Endodermal cell (in vitro differentiated cells): ENCODE measurements around the gene ANGPT4. TPM values are rescaled to one million over a fixed set of nuclear protein-coding genes. Genes with fewer than 3 reads are reported as not detected.
A peak's percentile ranks its signal among the peaks of the same experiment; 100 is the strongest.

ENCODE experiments used
- DNase-seq: peaks from one replicate; pipeline ENCODE4 v3.0.0-alpha.2; 2017
- H3K27ac ChIP-seq: 2 replicates; pipeline ENCODE4 v1.5.1; 2013; ENCODE audit warnings: mild to moderate bottlenecking, low read depth, low read length, moderate library complexity
- H3K27me3 ChIP-seq: 2 replicates; pipeline ENCODE4 v1.6.1; 2013; ENCODE audit warnings: mild to moderate bottlenecking, low read length, moderate library complexity; ENCODE audit not compliant: insufficient read depth, control insufficient read depth, poor library complexity, severe bottlenecking
- H3K36me3 ChIP-seq: 2 replicates; pipeline ENCODE4 v1.7.0; 2013; ENCODE audit warnings: mild to moderate bottlenecking, low read length, moderate library complexity; ENCODE audit not compliant: control insufficient read depth, insufficient read depth
- H3K4me1 ChIP-seq: one replicate; pipeline ENCODE4 v1.7.0; 2013; ENCODE audit warnings: low read length; ENCODE audit not compliant: control insufficient read depth, insufficient read depth
- H3K4me3 ChIP-seq: 2 replicates; pipeline ENCODE4 v1.5.1; 2013; ENCODE audit warnings: mild to moderate bottlenecking, low read length, moderate library complexity
- H3K9ac ChIP-seq: 2 replicates; pipeline ENCODE4 v1.6.1; 2013; ENCODE audit warnings: mild to moderate bottlenecking, low read length, moderate library complexity; ENCODE audit not compliant: poor library complexity, severe bottlenecking; ENCODE audit errors: extremely low read depth
- H3K9me3 ChIP-seq: 2 replicates; pipeline ENCODE4 v1.6.1; 2013; ENCODE audit warnings: mild to moderate bottlenecking, low read length, moderate library complexity; ENCODE audit not compliant: control insufficient read depth
- H3K27ac Mint-ChIP-seq: 2 replicates; pipeline ENCODE4 v1.8.0; 2020; ENCODE audit warnings: mixed read lengths
- H3K27me3 Mint-ChIP-seq: 2 replicates; pipeline ENCODE4 v1.8.0; 2021; ENCODE audit warnings: mild to moderate bottlenecking, mixed read lengths; ENCODE audit not compliant: insufficient read depth
- H3K36me3 Mint-ChIP-seq: 2 replicates; pipeline ENCODE4 v1.8.0; 2020; ENCODE audit warnings: low read depth, mixed read lengths
- H3K4me1 Mint-ChIP-seq: 2 replicates; pipeline ENCODE4 v1.8.0; 2020; ENCODE audit warnings: mixed read lengths
- H3K4me3 Mint-ChIP-seq: 2 replicates; pipeline ENCODE4 v1.8.0; 2020; ENCODE audit warnings: mild to moderate bottlenecking, moderate library complexity, mixed read lengths
- H3K9me3 Mint-ChIP-seq: 2 replicates; pipeline ENCODE4 v1.8.0; 2020; ENCODE audit warnings: mild to moderate bottlenecking, mixed read lengths
- WGBS, 2 experiments: methylation state at CpG; one replicate each; pipeline versions ENCODE4 v1.1.5 to v1.1.7; 2013; ENCODE audit warnings: missing lambda C conversion rate in 2 of 2, mixed read lengths in 1 of 2; ENCODE audit not compliant: insufficient coverage in 1 of 2, insufficient read length in 1 of 2; 5-methylcytosine and 5-hydroxymethylcytosine counted together
- total RNA-seq, 2 donors: library from RNA; stranded (reverse); fragmentation: NEBNext Ultra II Directional in 1 of 2; extraction: Animal tissue kit (Norgen Biotek cat#: 25700) in 1 of 2; gene quantifications; 2 replicates in 1 of 2; 3 replicates in 1 of 2; pipeline ENCODE4 v1.2.1, GENCODE V29; 2021
- TF ChIP-seq, protein P1 (sequence below): fragments of 200-600 bp; sonication (generic); conservative IDR thresholded peaks from 2 replicates; pipeline ENCODE4 v1.5.0; 2021; ENCODE audit warnings: antibody characterized with exemption, mild to moderate bottlenecking

Gene ANGPT4
- total RNA-seq, 2 donors from 2014 or later = 0.31 to 0.51 TPM

DNA sequence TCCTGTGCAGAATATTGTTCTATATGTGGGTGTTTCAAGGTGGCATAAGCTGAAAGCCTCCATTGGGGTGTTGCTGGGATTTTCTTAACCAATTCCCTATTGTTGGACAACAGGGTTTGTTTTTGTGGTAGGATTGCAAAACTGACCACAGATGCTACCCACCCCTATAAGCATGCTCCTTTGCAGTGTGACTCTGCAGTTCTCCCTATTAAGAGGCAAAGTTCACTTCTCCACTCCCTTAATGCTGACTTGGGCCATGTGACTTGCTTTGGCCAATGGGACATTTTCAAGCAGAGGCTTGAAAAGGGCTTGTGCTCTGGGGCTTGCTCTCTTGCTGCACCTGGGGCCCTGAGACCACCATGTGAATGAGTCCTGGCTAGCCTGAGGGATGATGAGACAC is 8.5 kb upstream of the ANGPT4 start:
- H3K9me3 ChIP-seq = peaks cover 49% of the 10 kb centered on the region
- H3K4me3 ChIP-seq = no peak overlapping the region
- Mint-ChIP-seq H3K9me3 (peaks cover 36% of the 10 kb centered on the region), H3K36me3 (no peaks in the 10 kb centered on the region), H3K27ac (no peak overlapping the region), H3K27me3 (peaks cover 11% of the 10 kb centered on the region), H3K4me3 (no peak overlapping the region), H3K4me1 (peaks cover 2% of the 10 kb centered on the region)
- no peaks in the 10 kb centered on the region for H3K36me3 ChIP-seq
- no peak overlapping the region for H3K9ac ChIP-seq
- H3K27ac ChIP-seq = no peak overlapping the region
- H3K4me1 ChIP-seq = no peaks in the 10 kb centered on the region
- peak; percentile 24 for DNase-seq
- TF ChIP-seq, protein P1, sequence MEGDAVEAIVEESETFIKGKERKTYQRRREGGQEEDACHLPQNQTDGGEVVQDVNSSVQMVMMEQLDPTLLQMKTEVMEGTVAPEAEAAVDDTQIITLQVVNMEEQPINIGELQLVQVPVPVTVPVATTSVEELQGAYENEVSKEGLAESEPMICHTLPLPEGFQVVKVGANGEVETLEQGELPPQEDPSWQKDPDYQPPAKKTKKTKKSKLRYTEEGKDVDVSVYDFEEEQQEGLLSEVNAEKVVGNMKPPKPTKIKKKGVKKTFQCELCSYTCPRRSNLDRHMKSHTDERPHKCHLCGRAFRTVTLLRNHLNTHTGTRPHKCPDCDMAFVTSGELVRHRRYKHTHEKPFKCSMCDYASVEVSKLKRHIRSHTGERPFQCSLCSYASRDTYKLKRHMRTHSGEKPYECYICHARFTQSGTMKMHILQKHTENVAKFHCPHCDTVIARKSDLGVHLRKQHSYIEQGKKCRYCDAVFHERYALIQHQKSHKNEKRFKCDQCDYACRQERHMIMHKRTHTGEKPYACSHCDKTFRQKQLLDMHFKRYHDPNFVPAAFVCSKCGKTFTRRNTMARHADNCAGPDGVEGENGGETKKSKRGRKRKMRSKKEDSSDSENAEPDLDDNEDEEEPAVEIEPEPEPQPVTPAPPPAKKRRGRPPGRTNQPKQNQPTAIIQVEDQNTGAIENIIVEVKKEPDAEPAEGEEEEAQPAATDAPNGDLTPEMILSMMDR = no peak
- no peaks in the 10 kb centered on the region for H3K27me3 ChIP-seq

DNA sequence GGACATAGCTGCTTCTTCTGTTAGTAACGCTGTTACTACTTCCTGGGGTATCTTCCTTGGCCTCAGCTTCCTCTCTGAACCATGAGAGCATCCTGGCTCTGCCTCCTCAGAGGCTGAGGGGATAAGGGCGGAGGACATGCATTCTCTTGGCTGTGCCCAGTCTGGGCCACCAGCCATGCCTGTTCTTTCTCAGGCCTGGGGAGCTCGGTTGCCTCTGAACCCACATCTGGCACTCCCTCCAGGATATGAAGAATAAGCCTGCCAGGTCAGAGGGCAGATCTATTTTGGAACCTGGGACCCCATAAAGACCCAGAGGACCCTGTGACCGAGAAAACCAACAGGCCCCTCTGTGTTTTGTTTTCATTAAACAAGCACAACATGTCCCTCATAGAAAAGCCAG is 6.6 kb upstream of the ANGPT4 start:
- no peak overlapping the region for H3K27ac Mint-ChIP-seq
- H3K27me3 ChIP-seq = no peaks in the 10 kb centered on the region
- no peak overlapping the region for H3K27ac ChIP-seq
- no peaks in the 10 kb centered on the region for H3K36me3 ChIP-seq
- no peak for DNase-seq
- H3K27me3 Mint-ChIP-seq = peaks cover 9% of the 10 kb centered on the region
- H3K9me3 ChIP-seq = peaks cover 30% of the 10 kb centered on the region
- H3K9me3 Mint-ChIP-seq = peaks cover 24% of the 10 kb centered on the region
- H3K4me1 Mint-ChIP-seq = peaks cover 16% of the 10 kb centered on the region
- 94 to 100% methylated on average over 1 to 4 of the region's 4 CpGs for WGBS, 2 experiments
- H3K4me3 ChIP-seq = no peak overlapping the region
- TF ChIP-seq, protein P1 = no peak
- H3K36me3 Mint-ChIP-seq = no peaks in the 10 kb centered on the region
- H3K4me1 ChIP-seq = peaks cover 2% of the 10 kb centered on the region
- no peak overlapping the region for H3K9ac ChIP-seq
- H3K4me3 Mint-ChIP-seq = no peak overlapping the region

DNA sequence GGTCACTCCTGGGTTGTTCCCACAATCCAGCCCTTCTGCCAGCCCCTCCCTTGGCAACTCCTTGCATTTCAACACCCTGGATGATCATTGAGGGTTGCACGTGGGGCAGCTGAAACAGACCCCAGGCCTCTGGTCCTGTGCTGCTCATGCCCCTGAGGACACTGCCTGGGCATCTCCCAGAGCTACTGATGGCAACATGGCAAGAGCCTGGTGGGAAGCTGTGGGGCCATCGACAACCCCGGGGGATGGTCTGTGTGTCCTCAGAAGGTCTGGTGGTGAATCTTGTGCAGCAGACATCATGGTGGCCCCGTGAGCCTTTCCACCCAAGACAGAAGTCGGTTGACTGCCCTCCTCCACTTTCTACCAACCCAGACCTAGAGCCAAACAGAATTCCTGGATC is 4.9 kb upstream of the ANGPT4 start:
- no peaks in the 10 kb centered on the region for H3K27me3 ChIP-seq
- no peaks in the 10 kb centered on the region for H3K36me3 ChIP-seq
- no peak overlapping the region for H3K27ac ChIP-seq
- Mint-ChIP-seq H3K4me1 (peaks cover 30% of the 10 kb centered on the region), H3K27ac (no peak overlapping the region), H3K27me3 (peaks cover 6% of the 10 kb centered on the region), H3K36me3 (no peaks in the 10 kb centered on the region), H3K4me3 (no peak overlapping the region), H3K9me3 (peaks cover 9% of the 10 kb centered on the region)
- peak overlapping the region; percentile 36 for H3K4me3 ChIP-seq
- WGBS, 2 experiments = 84 to 99% methylated on average over 3 to 5 of the region's 5 CpGs
- DNase-seq = no peak
- peaks cover 8% of the 10 kb centered on the region for H3K4me1 ChIP-seq
- H3K9me3 ChIP-seq = peaks cover 16% of the 10 kb centered on the region
- TF ChIP-seq, protein P1 = no peak
- no peak overlapping the region for H3K9ac ChIP-seq
